OCI-LY3 (cell line): ENCODE measurements around the gene RASSF6.

Experiments used
- EZH2phosphoT487 ChIP-seq: fragments of 200-600 bp; shearing (Covaris generic); IDR thresholded peaks from 2 replicates; pipeline ENCODE4 v1.6.1; 2018; ENCODE audit warnings: antibody characterized with exemption, mixed run types, low read depth
- TF ChIP-seq, protein P1 (sequence below): fragments of 200-600, 300-600 bp; sonication (generic); IDR thresholded peaks from 2 replicates; pipeline ENCODE4 v1.5.1; 2014; ENCODE audit warnings: antibody characterized with exemption, low read length, low read depth

DNA sequence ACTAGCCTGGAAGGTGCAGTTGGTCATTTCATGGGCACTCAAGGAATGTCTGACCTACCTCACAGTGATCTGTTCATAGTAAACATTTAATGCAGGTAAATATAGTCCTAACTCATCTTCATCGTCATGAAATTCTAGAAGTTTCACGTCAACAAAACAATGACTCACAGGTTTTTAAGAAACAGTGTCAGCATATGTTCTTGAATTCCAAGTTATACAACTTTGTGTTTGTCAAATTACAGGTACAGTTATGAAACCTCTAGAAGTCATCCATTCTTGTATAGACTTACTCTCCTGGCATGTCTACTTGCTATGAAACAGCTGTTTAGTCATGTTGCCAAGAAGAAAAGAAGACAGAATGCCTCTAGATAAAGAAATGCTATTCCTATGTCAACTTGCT is 92.1 kb downstream of the RASSF6 start:
- TF ChIP-seq, protein P1, sequence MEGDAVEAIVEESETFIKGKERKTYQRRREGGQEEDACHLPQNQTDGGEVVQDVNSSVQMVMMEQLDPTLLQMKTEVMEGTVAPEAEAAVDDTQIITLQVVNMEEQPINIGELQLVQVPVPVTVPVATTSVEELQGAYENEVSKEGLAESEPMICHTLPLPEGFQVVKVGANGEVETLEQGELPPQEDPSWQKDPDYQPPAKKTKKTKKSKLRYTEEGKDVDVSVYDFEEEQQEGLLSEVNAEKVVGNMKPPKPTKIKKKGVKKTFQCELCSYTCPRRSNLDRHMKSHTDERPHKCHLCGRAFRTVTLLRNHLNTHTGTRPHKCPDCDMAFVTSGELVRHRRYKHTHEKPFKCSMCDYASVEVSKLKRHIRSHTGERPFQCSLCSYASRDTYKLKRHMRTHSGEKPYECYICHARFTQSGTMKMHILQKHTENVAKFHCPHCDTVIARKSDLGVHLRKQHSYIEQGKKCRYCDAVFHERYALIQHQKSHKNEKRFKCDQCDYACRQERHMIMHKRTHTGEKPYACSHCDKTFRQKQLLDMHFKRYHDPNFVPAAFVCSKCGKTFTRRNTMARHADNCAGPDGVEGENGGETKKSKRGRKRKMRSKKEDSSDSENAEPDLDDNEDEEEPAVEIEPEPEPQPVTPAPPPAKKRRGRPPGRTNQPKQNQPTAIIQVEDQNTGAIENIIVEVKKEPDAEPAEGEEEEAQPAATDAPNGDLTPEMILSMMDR: no peak
- TF ChIP-seq EZH2phosphoT487: no peak
